HG03108 (cell line): ENCODE results near the gene PLA2G6.

ENCODE experiments used
- ATAC-seq: cut with Tn5 transposase; IDR thresholded peaks from one replicate; pipeline ENCODE4 v1.9.1; 2021; ENCODE audit warnings: moderate library complexity; ENCODE audit not compliant: unreplicated experiment

PLA2G6 gene

GRCh38 chr22:38074181-38075104, 107.2 kb downstream of the PLA2G6 start:
- no peak for ATAC-seq

- ATAC-seq: no peak
These were observed 108.2 kb downstream of the PLA2G6 start for GRCh38 chr22:38073150-38074130.

GRCh38 chr22:38072322-38073149, 109.1 kb downstream of the PLA2G6 start:
- ATAC-seq: no peak

- ATAC-seq: no peak
These were observed 110.0 kb downstream of the PLA2G6 start for GRCh38 chr22:38071421-38072321.

GRCh38 chr22:38070250-38070921, 111.2 kb downstream of the PLA2G6 start:
- no peak for ATAC-seq

- no peak for ATAC-seq
These were observed 112.0 kb downstream of the PLA2G6 start for GRCh38 chr22:38069372-38070249.

GRCh38 chr22:38068641-38069371, 112.8 kb downstream of the PLA2G6 start:
- ATAC-seq: no peak

GRCh38 chr22:38067761-38068360, 113.8 kb downstream of the PLA2G6 start:
- ATAC-seq: no peak

- no peak for ATAC-seq
These were observed 114.6 kb downstream of the PLA2G6 start for GRCh38 chr22:38067028-38067415.

GRCh38 chr22:38066381-38067027, 115.1 kb downstream of the PLA2G6 start:
- no peak for ATAC-seq

GRCh38 chr22:38065539-38065938, 116.1 kb downstream of the PLA2G6 start:
- ATAC-seq: no peak

GRCh38 chr22:38062791-38063190, 118.8 kb downstream of the PLA2G6 start:
- no peak for ATAC-seq
